Measurements from ENCODE around the gene ZNF710. TPM values are rescaled to one million over a fixed set of nuclear protein-coding genes. Genes with fewer than 3 reads are reported as not detected.

Gene ZNF710
- polyA plus RNA-seq, 1 donor from 2014 or later = 10.2 TPM

DNA sequence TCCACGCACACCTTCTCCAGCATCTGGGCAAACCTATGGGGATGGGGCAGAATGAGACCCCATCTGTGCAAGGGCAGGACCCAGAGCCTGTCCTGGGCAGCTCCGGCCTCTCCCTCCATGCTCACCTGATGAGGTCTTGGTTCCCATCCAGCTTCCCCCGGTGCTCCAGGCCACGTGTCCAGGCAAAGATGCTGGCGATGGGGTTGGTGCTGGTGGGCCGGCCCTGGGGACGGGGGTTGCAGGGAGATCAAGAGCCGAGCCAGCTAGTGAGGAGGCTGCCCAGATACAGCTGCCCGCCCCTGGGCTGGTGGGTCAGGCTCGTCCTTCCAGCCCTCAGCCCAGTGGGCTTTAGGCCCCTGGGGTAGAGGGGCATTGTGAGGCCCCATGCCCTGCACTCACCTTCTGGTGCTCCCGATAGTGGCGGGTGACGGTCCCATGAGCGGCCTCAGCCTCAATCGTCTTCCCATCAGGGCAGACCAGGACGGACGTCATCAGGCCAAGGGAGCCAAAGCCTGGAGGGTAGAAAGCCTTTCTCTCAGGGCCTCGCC lies 83.8 kb downstream of the ZNF710 start (continued):
- TF ChIP-seq EP300 (conservative IDR thresholded peaks at IDR 0.05; ENCODE audit: poor library complexity, severe bottlenecking) = no peak

DNA sequence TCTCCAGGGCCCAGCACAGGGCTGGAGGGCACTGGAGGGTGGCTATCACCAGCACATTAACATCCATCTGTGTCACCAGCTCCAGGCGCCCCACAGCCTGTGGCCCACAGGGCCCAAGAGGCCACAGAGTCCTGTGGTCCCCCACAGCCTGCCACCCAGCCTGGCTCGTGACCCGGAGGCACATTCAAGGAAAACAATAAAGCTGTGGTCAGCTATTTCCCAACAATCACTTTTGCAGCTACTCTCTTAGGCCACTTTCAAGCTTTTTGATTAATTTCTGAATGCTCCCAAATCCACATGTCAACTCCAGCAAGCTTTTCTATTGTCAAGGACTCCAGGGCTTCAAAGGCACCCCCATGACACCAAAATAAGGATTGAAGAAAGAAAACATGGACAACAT lies 84.4 kb downstream of the ZNF710 start:
- Histone ChIP-seq H3K9ac (ENCODE audit: low read length) (no peak overlapping the region), H4K20me1 (ENCODE audit: insufficient read depth) (no peaks in the 10 kb centered on the region), H3K4me3 (ENCODE audit: low read length) (no peak overlapping the region), H2AFZ (ENCODE audit: low read depth, low read length) (no peak overlapping the region), H3K36me3 (ENCODE audit: insufficient read depth, low read length) (peaks cover 4% of the 10 kb centered on the region), H3F3A (ENCODE audit: insufficient read depth, low read length, poor library complexity, severe bottlenecking) (no peaks in the 10 kb centered on the region), H3K4me2 (ENCODE audit: low read length) (no peak overlapping the region), H3K27me3 (ENCODE audit: insufficient read depth, low read depth, low read length) (no peaks in the 10 kb centered on the region), H3K27ac (ENCODE audit: low read length) (no peak overlapping the region), H3K9me3 (ENCODE audit: low read length) (no peaks in the 10 kb centered on the region), H3K79me2 (replicated peaks; ENCODE audit: insufficient read depth, low read length) (no peaks in the 10 kb centered on the region), H3K9me2 (ENCODE audit: insufficient read depth, low read length) (no peaks in the 10 kb centered on the region)
- TF ChIP-seq EP300 (conservative IDR thresholded peaks at IDR 0.05; ENCODE audit: poor library complexity, severe bottlenecking) (no peak), TAF1 (IDR thresholded peaks at IDR 0.05; ENCODE audit: low read depth) (no peak), EZH2 (IDR thresholded peaks at IDR 0.05; ENCODE audit: borderline replicate concordance, insufficient read depth, low read length, poor library complexity, severe bottlenecking) (no peak), SMC3 (conservative IDR thresholded peaks at IDR 0.05; ENCODE audit: poor library complexity) (no peak), POLR2AphosphoS5 (IDR thresholded peaks at IDR 0.05) (no peak)
- TF ChIP-seq, protein P1, sequence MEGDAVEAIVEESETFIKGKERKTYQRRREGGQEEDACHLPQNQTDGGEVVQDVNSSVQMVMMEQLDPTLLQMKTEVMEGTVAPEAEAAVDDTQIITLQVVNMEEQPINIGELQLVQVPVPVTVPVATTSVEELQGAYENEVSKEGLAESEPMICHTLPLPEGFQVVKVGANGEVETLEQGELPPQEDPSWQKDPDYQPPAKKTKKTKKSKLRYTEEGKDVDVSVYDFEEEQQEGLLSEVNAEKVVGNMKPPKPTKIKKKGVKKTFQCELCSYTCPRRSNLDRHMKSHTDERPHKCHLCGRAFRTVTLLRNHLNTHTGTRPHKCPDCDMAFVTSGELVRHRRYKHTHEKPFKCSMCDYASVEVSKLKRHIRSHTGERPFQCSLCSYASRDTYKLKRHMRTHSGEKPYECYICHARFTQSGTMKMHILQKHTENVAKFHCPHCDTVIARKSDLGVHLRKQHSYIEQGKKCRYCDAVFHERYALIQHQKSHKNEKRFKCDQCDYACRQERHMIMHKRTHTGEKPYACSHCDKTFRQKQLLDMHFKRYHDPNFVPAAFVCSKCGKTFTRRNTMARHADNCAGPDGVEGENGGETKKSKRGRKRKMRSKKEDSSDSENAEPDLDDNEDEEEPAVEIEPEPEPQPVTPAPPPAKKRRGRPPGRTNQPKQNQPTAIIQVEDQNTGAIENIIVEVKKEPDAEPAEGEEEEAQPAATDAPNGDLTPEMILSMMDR (IDR thresholded peaks at IDR 0.05; ENCODE audit: poor library complexity, severe bottlenecking) = no peak
- TF ChIP-seq, protein P2, sequence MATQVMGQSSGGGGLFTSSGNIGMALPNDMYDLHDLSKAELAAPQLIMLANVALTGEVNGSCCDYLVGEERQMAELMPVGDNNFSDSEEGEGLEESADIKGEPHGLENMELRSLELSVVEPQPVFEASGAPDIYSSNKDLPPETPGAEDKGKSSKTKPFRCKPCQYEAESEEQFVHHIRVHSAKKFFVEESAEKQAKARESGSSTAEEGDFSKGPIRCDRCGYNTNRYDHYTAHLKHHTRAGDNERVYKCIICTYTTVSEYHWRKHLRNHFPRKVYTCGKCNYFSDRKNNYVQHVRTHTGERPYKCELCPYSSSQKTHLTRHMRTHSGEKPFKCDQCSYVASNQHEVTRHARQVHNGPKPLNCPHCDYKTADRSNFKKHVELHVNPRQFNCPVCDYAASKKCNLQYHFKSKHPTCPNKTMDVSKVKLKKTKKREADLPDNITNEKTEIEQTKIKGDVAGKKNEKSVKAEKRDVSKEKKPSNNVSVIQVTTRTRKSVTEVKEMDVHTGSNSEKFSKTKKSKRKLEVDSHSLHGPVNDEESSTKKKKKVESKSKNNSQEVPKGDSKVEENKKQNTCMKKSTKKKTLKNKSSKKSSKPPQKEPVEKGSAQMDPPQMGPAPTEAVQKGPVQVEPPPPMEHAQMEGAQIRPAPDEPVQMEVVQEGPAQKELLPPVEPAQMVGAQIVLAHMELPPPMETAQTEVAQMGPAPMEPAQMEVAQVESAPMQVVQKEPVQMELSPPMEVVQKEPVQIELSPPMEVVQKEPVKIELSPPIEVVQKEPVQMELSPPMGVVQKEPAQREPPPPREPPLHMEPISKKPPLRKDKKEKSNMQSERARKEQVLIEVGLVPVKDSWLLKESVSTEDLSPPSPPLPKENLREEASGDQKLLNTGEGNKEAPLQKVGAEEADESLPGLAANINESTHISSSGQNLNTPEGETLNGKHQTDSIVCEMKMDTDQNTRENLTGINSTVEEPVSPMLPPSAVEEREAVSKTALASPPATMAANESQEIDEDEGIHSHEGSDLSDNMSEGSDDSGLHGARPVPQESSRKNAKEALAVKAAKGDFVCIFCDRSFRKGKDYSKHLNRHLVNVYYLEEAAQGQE (IDR thresholded peaks at IDR 0.05; ENCODE audit: borderline replicate concordance) = no peak

DNA sequence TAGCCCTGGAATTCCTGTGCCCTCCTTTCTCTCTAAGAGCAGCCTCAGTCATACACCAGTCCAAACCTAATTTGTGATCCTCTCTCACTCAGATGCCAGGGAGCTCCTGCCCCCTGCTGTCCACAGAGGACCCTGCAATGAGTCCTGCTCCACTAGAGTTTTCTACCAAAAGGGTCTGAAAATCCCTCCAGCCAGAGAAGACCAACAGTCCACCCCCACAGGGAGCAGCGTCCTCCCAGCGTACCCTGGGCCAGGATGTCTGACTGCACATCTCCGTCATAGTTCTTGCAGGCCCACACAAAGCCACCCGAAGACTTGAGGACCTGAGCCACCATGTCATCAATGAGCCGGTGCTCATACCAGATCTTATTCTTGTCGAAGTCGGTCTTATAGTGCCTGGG lies 85.7 kb downstream of the ZNF710 start:
- no peaks in the 10 kb centered on the region for H3K27me3 ChIP-seq (ENCODE audit: insufficient read depth, low read depth, low read length)
- H3K9me2 ChIP-seq (ENCODE audit: insufficient read depth, low read length) = no peaks in the 10 kb centered on the region
- H3K36me3 ChIP-seq (ENCODE audit: insufficient read depth, low read length) = peaks cover 4% of the 10 kb centered on the region
- no peak overlapping the region for H2AFZ ChIP-seq (ENCODE audit: low read depth, low read length)
- H4K20me1 ChIP-seq (ENCODE audit: insufficient read depth) = no peaks in the 10 kb centered on the region
- no peaks in the 10 kb centered on the region for H3F3A ChIP-seq (ENCODE audit: insufficient read depth, low read length, poor library complexity, severe bottlenecking)
- H3K4me3 ChIP-seq (ENCODE audit: low read length) = no peak overlapping the region
- no peaks in the 10 kb centered on the region for H3K79me2 ChIP-seq (replicated peaks; ENCODE audit: insufficient read depth, low read length)
- no peak overlapping the region for H3K4me2 ChIP-seq (ENCODE audit: low read length)
- H3K27ac ChIP-seq (ENCODE audit: low read length) = no peak overlapping the region
- no peak overlapping the region for H3K9ac ChIP-seq (ENCODE audit: low read length)
- TF ChIP-seq, protein P2 (IDR thresholded peaks at IDR 0.05; ENCODE audit: borderline replicate concordance) = no peak
- TF ChIP-seq MXI1 (conservative IDR thresholded peaks at IDR 0.05; ENCODE audit: poor library complexity, severe bottlenecking) (no peak), POLR2AphosphoS5 (IDR thresholded peaks at IDR 0.05) (no peak), EZH2 (IDR thresholded peaks at IDR 0.05; ENCODE audit: borderline replicate concordance, insufficient read depth, low read length, poor library complexity, severe bottlenecking) (no peak), SMC3 (conservative IDR thresholded peaks at IDR 0.05; ENCODE audit: poor library complexity) (peak; percentile 64), RAD21 (conservative IDR thresholded peaks at IDR 0.05) (peak; percentile 61), EP300 (conservative IDR thresholded peaks at IDR 0.05; ENCODE audit: poor library complexity, severe bottlenecking) (no peak)
- TF ChIP-seq, protein P1 (IDR thresholded peaks at IDR 0.05; ENCODE audit: poor library complexity, severe bottlenecking) = peak; percentile 58
- H3K9me3 ChIP-seq (ENCODE audit: low read length) = no peaks in the 10 kb centered on the region

All from neural cell (in vitro differentiated cells).